Measurements from ENCODE around the gene ZNF526. TPM values are rescaled to one million over a fixed set of nuclear protein-coding genes. Genes with fewer than 3 reads are reported as not detected.

The ZNF526 gene
- total RNA-seq, 1 donor from 2014 or later = 22.7 TPM

DNA sequence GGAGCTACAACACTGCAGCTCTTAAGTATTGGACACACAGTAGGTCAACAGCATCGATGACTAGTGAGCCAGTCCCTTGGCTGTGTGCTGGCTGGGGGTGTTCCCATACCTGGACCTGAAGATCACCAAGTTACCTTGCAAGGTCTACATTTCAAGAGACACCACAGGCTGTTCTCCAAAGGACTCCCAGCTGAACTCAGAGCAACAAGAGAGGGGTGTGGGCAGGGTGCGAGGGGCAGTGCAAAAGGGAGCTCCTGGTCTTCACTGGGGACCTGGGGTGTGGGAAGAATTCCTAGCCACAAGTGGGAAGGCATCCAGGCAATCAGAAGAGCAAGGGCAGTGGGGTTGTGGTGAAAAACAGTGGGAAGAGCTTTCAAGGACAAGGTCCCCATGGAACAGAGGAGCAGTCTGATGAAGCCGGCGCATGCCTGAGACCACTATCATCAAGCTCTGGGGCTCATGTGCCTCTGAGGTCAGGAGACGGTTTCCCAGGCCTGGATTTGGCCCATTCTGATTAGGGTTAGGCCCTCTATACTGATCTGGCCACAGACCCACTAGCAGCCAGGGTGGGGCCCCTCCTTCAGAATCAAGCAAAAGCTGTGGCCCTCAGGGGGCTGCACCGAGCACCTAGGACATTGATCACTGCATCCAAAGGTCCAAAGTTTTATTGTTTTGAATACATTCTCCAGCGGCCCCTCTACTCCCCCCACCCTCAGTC, 27.0 kb downstream of the ZNF526 start:
- POLR2A ChIA-PET = interaction anchor here (0.6 to 7.2 kb wide), 3 partner anchors 8 to 34 kb away, joined by 5 to 68 read pairs (median 8); partner anchors contain the start of gene ERF
- intact Hi-C loops (cut with micrococcal nuclease) = no loop called here
- H3K36me3 Mint-ChIP-seq (ENCODE audit: low read depth) = peaks cover 24% of the 10 kb centered on the region
- DNase-seq = no peak
- H3K27ac Mint-ChIP-seq = peak overlapping the region; percentile 68
- H3K9me3 Mint-ChIP-seq = no peaks in the 10 kb centered on the region
- TF ChIP-seq, protein P1, sequence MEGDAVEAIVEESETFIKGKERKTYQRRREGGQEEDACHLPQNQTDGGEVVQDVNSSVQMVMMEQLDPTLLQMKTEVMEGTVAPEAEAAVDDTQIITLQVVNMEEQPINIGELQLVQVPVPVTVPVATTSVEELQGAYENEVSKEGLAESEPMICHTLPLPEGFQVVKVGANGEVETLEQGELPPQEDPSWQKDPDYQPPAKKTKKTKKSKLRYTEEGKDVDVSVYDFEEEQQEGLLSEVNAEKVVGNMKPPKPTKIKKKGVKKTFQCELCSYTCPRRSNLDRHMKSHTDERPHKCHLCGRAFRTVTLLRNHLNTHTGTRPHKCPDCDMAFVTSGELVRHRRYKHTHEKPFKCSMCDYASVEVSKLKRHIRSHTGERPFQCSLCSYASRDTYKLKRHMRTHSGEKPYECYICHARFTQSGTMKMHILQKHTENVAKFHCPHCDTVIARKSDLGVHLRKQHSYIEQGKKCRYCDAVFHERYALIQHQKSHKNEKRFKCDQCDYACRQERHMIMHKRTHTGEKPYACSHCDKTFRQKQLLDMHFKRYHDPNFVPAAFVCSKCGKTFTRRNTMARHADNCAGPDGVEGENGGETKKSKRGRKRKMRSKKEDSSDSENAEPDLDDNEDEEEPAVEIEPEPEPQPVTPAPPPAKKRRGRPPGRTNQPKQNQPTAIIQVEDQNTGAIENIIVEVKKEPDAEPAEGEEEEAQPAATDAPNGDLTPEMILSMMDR (IDR thresholded peaks at IDR 0.05) = no peak
- ATAC-seq (ENCODE audit: low read depth) = no peak
- peaks cover 41% of the 10 kb centered on the region for H3K4me1 Mint-ChIP-seq
- H3K27me3 Mint-ChIP-seq = no peaks in the 10 kb centered on the region
- CTCF ChIA-PET = interaction anchor here (1.3 to 3.0 kb wide), 3 partner anchors 32 to 114 kb away, joined by 4 to 29 read pairs (median 5); partner anchors contain the start of gene POU2F2
- H3K4me3 Mint-ChIP-seq = no peak overlapping the region

DNA sequence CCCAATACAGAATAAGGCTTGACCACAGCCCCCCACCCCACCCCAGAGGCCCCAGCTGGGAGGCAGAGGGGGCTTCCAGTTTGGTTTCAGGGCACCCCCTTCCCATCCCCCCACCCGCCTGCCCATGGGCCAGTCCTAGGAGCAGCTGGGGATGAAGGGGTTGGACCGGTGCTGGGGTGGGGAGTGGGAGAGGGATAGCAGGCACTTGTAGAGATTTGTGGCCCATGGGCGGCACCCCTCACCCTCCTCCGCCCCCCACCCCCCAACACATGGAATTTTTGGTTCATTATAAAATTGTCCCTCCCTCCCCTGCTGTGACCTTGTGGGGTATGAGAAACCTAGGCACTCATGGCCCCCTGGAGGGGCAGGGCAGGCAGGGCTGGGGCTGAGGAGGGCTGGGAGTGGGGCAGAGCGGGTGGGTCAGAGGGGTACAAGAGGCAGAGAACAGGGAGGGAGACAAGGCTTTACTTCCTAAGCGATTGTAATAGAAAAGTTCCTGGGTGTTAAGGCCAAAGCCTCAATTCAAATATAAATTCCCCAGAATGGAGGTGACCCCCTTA, 27.6 kb downstream of the ZNF526 start:
- Mint-ChIP-seq H3K27ac (no peak overlapping the region), H3K27me3 (no peaks in the 10 kb centered on the region), H3K4me3 (no peak overlapping the region), H3K36me3 (ENCODE audit: low read depth) (peaks cover 21% of the 10 kb centered on the region), H3K4me1 (peaks cover 46% of the 10 kb centered on the region), H3K9me3 (no peaks in the 10 kb centered on the region)
- intact Hi-C loops (cut with micrococcal nuclease) = no loop called here
- TF ChIP-seq, protein P1 (IDR thresholded peaks at IDR 0.05) = no peak
- ChIA-PET CTCF (interaction anchor here (1.3 to 1.4 kb wide), 2 partner anchors 49 to 115 kb away, joined by 4 to 5 read pairs; partner anchors contain the start of gene POU2F2), POLR2A (interaction anchor here (0.7 to 7.2 kb wide), 4 partner anchors 8 to 134 kb away, joined by 3 to 68 read pairs (median 4); partner anchors contain the start of gene ERF)
- ATAC-seq (ENCODE audit: low read depth) (no peak), DNase-seq (no peak)

DNA sequence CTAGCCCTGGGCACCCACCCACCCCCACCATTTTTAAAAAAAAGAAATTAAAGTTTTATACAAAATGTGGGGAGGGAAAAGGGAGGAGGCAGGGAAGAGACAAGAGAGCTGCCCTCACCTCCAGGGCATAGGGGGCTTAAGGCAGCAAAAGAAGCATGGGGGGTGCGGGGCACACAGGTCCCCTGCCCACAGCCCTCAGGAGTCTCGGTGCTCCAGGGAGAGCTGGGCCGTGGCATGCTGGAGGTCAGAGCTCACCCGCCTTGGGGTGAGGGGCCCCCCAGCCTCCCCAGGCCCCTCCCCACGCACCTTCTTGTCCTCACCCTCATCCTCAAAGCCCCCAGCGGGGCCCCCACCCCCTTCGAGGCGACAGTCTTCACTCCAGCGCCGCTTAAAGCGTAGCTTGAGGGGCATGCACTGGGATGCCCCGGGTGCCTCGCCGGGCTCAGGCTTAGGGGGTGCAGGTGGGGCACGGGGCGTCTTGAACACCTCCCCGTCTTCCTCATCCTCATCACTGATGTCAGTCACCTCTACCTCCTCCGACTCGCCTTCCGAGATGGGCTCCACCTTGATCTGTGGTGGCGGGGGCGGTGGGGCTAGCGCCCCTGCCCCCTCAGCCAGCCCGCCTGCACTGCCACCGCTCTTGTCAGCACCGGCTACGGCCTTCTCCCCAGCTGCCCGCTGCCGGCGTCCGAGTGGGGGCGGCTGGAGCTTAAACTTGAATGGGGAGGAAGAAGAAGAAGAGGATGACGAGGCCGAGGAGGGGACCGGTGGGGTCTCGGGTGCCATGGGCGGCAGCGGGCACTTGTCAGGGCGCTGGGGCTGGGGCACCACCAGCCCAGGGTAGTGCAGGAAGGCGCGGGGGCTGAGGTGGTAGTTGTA, 28.4 kb downstream of the ZNF526 start:
- H3K27me3 Mint-ChIP-seq = no peaks in the 10 kb centered on the region
- intact Hi-C loops (cut with micrococcal nuclease) = no loop called here
- DNase-seq (no peak), ATAC-seq (ENCODE audit: low read depth) (no peak)
- no peak overlapping the region for H3K27ac Mint-ChIP-seq
- H3K4me3 Mint-ChIP-seq = no peak overlapping the region
- peaks cover 17% of the 10 kb centered on the region for H3K36me3 Mint-ChIP-seq (ENCODE audit: low read depth)
- ChIA-PET POLR2A (interaction anchor here (0.7 to 7.2 kb wide), 5 partner anchors 21 to 135 kb away, joined by 3 to 68 read pairs (median 4); partner anchors contain the start of gene CIC), CTCF (no interaction called here)
- TF ChIP-seq, protein P1 (IDR thresholded peaks at IDR 0.05) = no peak
- no peaks in the 10 kb centered on the region for H3K9me3 Mint-ChIP-seq
- H3K4me1 Mint-ChIP-seq = peaks cover 43% of the 10 kb centered on the region

DNA sequence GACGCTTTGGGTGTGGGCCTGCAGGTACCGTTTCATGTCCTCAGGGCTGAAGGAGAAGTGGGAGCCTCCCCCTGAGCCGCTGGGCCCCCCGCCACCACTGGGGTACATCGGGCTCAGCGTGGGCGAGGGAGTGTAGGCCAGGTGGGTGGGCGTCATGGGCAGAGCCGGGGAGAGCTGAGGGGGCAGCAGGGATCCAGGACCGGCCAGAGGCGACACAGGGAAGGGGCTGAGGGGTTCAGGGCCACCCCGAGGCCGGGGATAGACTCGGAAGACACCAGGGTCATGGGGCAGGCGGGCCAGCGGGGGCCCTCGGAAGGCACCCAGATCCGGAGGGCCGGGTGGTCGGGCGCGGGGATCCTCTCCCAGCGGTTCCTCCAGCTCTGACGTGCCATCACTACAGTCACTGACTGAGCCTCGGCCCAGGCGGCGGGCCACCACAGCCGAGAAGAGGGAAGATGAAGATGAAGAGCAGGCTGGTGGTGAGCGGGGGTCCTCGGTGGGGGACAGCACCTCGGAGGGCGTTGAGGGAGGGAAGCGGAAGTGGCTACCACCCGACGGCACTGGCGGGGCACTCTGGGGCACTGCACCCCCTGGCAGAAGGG, 29.1 kb downstream of the ZNF526 start:
- H3K4me3 Mint-ChIP-seq = no peak overlapping the region
- H3K36me3 Mint-ChIP-seq (ENCODE audit: low read depth) = peaks cover 16% of the 10 kb centered on the region
- DNase-seq (no peak), ATAC-seq (ENCODE audit: low read depth) (no peak)
- H3K27me3 Mint-ChIP-seq = no peaks in the 10 kb centered on the region
- H3K4me1 Mint-ChIP-seq = peaks cover 39% of the 10 kb centered on the region
- ChIA-PET POLR2A (interaction anchor here (0.8 kb wide), 1 partner anchor 20 kb away, joined by 4 read pairs; the partner anchor contains the start of gene CIC), CTCF (no interaction called here)
- no peaks in the 10 kb centered on the region for H3K9me3 Mint-ChIP-seq
- intact Hi-C loops (cut with micrococcal nuclease) = no loop called here
- no peak overlapping the region for H3K27ac Mint-ChIP-seq
- TF ChIP-seq, protein P1 (IDR thresholded peaks at IDR 0.05) = no peak
